ENCODE results near the gene ATXN1. TPM values are rescaled to one million over a fixed set of nuclear protein-coding genes. Genes with fewer than 3 reads are reported as not detected.

The ATXN1 gene
- total and polyA plus RNA-seq, 2 of the 13 experiments (the other 11 are each of a cell fraction or from before 2014, with no cell fraction given) = 20.7 to 39.5 TPM

- TF ChIP-seq MZF1 (CRISPR knock-in tag; IDR thresholded peaks at IDR 0.05; ENCODE audit: borderline replicate concordance) = no peak
- no peak for TF ChIP-seq CBX5 (CRISPR knock-in tag; IDR thresholded peaks at IDR 0.05; ENCODE audit: borderline replicate concordance)
- TF ChIP-seq ZNF331 (CRISPR knock-in tag; IDR thresholded peaks at IDR 0.05) = no peak
- TF ChIP-seq ZNF619 (CRISPR knock-in tag; IDR thresholded peaks at IDR 0.05) = no peak
- TF ChIP-seq NR2F6 (IDR thresholded peaks at IDR 0.05) = no peak
- no peak for TF ChIP-seq NR2F6 (CRISPR knock-in tag; IDR thresholded peaks at IDR 0.05)
- TF ChIP-seq HNF1A (IDR thresholded peaks at IDR 0.05; ENCODE audit: low read depth) = no peak
- TF ChIP-seq HNF1A (CRISPR knock-in tag; IDR thresholded peaks at IDR 0.05; ENCODE audit: borderline replicate concordance) = no peak
- no peak for TF ChIP-seq SATB2 (CRISPR knock-in tag; IDR thresholded peaks at IDR 0.05)
- no peak for TF ChIP-seq PAF1 (CRISPR knock-in tag; IDR thresholded peaks at IDR 0.05)
- TF ChIP-seq BCL3 (CRISPR knock-in tag; IDR thresholded peaks at IDR 0.05) = no peak
- TF ChIP-seq SIN3A (IDR thresholded peaks at IDR 0.05; ENCODE audit: borderline replicate concordance, low read depth, low read length) = no peak
- no peak for FAIRE-seq
- POLR2A ChIA-PET = no interaction called here
- Histone ChIP-seq H3K9me3 (ENCODE audit: low read length) (no peaks in the 10 kb centered on the region), H3K4me3 (replicated peaks in 1 of 3; ENCODE audit: insufficient read depth in 1 of 3, low read depth in 2 of 3, low read length in 3 of 3) (no peak overlapping the region), H3K4me1 (ENCODE audit: insufficient read depth, low read length) (peaks cover 8% of the 10 kb centered on the region), H3K79me2 (ENCODE audit: insufficient read depth, low read length) (no peaks in the 10 kb centered on the region), H3K9ac (ENCODE audit: insufficient read depth, low read depth, low read length) (no peak overlapping the region), H3K27me3 (ENCODE audit: control insufficient read depth in 1 of 2, insufficient read depth in 2 of 2, low read length in 2 of 2) (no peaks in the 10 kb centered on the region), H3K36me3 (replicated peaks in 1 of 2; ENCODE audit: control insufficient read depth in 1 of 2, insufficient read depth in 2 of 2, low read length in 2 of 2) (0 out of 5 replicates have a peak, but pooled peaks cover 0 to 8% of the 10 kb centered on the region in 2 experiments), H3K4me2 (ENCODE audit: low read depth, low read length) (no peak overlapping the region), H3K27ac (ENCODE audit: extremely low read length, insufficient read depth, low read length) (no peak overlapping the region), H2AFZ (ENCODE audit: low read length) (no peak overlapping the region), H4K20me1 (ENCODE audit: insufficient read depth, low read length) (no peaks in the 10 kb centered on the region)
- no TSS peak for BruUV-seq (replicated peaks)
- CTCF ChIA-PET (ENCODE audit: low intra/inter-chr PET ratio, low total read pairs) = no interaction called here
- intact Hi-C loops (cut with micrococcal nuclease; ENCODE audit: unreplicated experiment) (loop anchor here (10.0 kb wide), 1 partner anchor 105 kb away; no protein-coding TSS in a partner anchor), in situ Hi-C loops (cut with HindIII; ENCODE audit: extremely low pct_ligation_motif_present, low pct_unique_long_range_greater_than_20kb) (no loop called here)
- 100% methylated on average over 5 of the region's 5 CpGs for WGBS (ENCODE audit: low lambda C conversion rate)
- ATAC-seq = no peak
- DNase-seq (ENCODE audit: low spot score) = no peak
These were observed 361.6 kb downstream of the ATXN1 start for GRCh38 chr6:16399695-16400094.
